Chondrocyte (in vitro differentiated cells): ENCODE results near the gene ZSCAN10. TPM values are rescaled to one million over a fixed set of nuclear protein-coding genes. Genes with fewer than 3 reads are reported as not detected.
"Not testable (repeated sequence)": the region's sequence is repeated elsewhere in the genome, so short reads cannot be mapped to it uniquely, and the experiment has no call there.

Experiments
- DNase-seq: peaks from one replicate; pipeline ENCODE4 v3.0.0; 2021; ENCODE audit warnings: mixed read lengths, low spot score
- H3K27ac Mint-ChIP-seq: one replicate; pipeline ENCODE4 v1.8.0; 2021; ENCODE audit warnings: mild to moderate bottlenecking, moderate library complexity, mixed read lengths; ENCODE audit not compliant: unreplicated experiment
- H3K27me3 Mint-ChIP-seq: 2 replicates; pipeline ENCODE4 v1.8.0; 2021; ENCODE audit warnings: low read depth, mixed read lengths
- H3K36me3 Mint-ChIP-seq: 2 replicates; pipeline ENCODE4 v1.8.0; 2021; ENCODE audit warnings: low read depth, mixed read lengths
- H3K4me1 Mint-ChIP-seq: 2 replicates; pipeline ENCODE4 v1.8.0; 2021; ENCODE audit warnings: low read depth, mild to moderate bottlenecking, mixed read lengths
- H3K4me3 Mint-ChIP-seq: one replicate; pipeline ENCODE4 v1.8.0; 2021; ENCODE audit warnings: mild to moderate bottlenecking, moderate library complexity, mixed read lengths; ENCODE audit not compliant: unreplicated experiment
- H3K9me3 Mint-ChIP-seq: 2 replicates; pipeline ENCODE4 v1.8.0; 2021; ENCODE audit warnings: low read depth, mixed read lengths
- total RNA-seq: library from RNA; stranded (reverse); gene quantifications from 3 replicates; pipeline ENCODE4 v1.2.1, GENCODE V29; 2021
- TF ChIP-seq, protein P1 (sequence below): fragments of 200-600 bp; sonication (generic); IDR thresholded peaks from 2 replicates; pipeline ENCODE4 v1.5.0; 2021; ENCODE audit warnings: antibody characterized with exemption, mild to moderate bottlenecking, moderate library complexity

Gene ZSCAN10
- total RNA-seq, 1 donor from 2014 or later = not detected

DNA sequence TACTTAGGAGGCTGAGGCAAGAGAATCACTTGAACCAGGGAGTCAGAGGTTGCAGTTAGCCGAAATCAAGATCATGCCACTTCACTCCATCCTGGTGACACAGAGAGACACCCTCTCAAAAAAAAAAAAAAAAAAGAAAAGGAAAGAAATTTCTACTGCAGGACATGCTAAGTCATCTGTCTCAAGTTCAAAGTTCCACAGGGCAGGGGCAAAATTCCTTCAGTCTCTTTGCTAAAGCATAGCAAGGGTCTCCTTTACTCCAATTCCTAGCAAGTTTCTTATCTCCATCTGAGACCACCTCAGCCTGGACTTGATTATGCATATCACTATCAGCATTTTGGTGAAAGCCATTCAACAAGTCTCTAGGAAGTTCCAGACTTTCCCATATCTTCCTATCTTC is 14.6 kb downstream of the ZSCAN10 start:
- H3K4me3 Mint-ChIP-seq = no peak overlapping the region
- H3K36me3 Mint-ChIP-seq = no peaks in the 10 kb centered on the region
- TF ChIP-seq, protein P1, sequence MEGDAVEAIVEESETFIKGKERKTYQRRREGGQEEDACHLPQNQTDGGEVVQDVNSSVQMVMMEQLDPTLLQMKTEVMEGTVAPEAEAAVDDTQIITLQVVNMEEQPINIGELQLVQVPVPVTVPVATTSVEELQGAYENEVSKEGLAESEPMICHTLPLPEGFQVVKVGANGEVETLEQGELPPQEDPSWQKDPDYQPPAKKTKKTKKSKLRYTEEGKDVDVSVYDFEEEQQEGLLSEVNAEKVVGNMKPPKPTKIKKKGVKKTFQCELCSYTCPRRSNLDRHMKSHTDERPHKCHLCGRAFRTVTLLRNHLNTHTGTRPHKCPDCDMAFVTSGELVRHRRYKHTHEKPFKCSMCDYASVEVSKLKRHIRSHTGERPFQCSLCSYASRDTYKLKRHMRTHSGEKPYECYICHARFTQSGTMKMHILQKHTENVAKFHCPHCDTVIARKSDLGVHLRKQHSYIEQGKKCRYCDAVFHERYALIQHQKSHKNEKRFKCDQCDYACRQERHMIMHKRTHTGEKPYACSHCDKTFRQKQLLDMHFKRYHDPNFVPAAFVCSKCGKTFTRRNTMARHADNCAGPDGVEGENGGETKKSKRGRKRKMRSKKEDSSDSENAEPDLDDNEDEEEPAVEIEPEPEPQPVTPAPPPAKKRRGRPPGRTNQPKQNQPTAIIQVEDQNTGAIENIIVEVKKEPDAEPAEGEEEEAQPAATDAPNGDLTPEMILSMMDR = no peak
- DNase-seq = no peak
- H3K9me3 Mint-ChIP-seq = no peaks in the 10 kb centered on the region
- no peak overlapping the region for H3K27ac Mint-ChIP-seq
- H3K27me3 Mint-ChIP-seq = peaks cover 16% of the 10 kb centered on the region
- peaks cover 9% of the 10 kb centered on the region for H3K4me1 Mint-ChIP-seq

GRCh38 chr16:3083408-3083807 is 15.7 kb downstream of the ZSCAN10 start:
- not testable (repeated sequence) for H3K36me3 Mint-ChIP-seq, DNase-seq, H3K27ac Mint-ChIP-seq, H3K4me3 Mint-ChIP-seq, H3K4me1 Mint-ChIP-seq, H3K9me3 Mint-ChIP-seq
- peaks cover 21% of the 10 kb centered on the region for H3K27me3 Mint-ChIP-seq

DNA sequence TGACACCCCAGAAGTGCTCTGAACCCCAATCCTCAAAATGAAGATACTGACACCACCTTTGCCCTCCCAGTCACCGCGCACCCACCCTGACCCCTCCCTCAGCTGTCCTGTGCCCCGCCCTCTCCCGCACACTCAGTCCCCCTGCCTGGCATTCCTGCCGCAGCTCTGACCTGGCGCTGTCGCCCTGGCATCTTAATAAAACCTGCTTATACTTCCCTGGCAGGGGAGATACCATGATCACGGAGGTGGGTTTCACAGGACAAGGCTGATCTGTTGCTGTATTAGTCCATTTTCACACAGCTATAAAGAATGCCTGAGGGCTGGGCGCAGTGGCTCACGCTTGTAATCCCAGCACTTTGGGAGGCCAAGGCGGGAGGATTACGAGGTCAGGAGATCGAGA is 17.1 kb downstream of the ZSCAN10 start:
- not testable (repeated sequence) for H3K27ac Mint-ChIP-seq, H3K36me3 Mint-ChIP-seq, H3K9me3 Mint-ChIP-seq, H3K4me3 Mint-ChIP-seq, H3K4me1 Mint-ChIP-seq, DNase-seq
- H3K27me3 Mint-ChIP-seq = peaks cover 24% of the 10 kb centered on the region

DNA sequence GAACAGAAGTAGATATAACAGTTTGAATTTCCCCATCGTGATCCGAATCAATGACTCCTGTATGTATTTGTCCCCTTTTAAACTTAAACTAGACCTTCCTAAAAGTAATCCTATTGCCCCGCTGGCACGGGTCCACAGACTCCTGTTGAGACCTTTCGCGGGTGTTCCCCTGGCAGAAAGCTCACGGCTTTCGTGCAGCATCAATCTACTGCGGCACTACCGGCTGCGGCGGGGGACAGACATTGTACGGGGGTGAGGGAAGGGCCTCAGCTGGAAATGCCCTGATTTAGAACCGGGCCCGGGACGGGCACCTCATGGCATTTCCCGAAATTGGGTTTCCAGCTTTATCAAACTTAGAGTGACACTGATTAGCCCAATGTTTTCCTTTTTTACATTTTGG is 19.1 kb downstream of the ZSCAN10 start:
- TF ChIP-seq, protein P1 = no peak
- no peak overlapping the region for H3K4me3 Mint-ChIP-seq
- H3K27ac Mint-ChIP-seq = no peak overlapping the region
- no peaks in the 10 kb centered on the region for H3K36me3 Mint-ChIP-seq
- H3K27me3 Mint-ChIP-seq = peaks cover 29% of the 10 kb centered on the region
- H3K9me3 Mint-ChIP-seq = no peaks in the 10 kb centered on the region
- no peaks in the 10 kb centered on the region for H3K4me1 Mint-ChIP-seq
- no peak for DNase-seq

- TF ChIP-seq, protein P1 = no peak
- no peak for DNase-seq
- H3K4me3 Mint-ChIP-seq = no peak overlapping the region
- peaks cover 1% of the 10 kb centered on the region for H3K36me3 Mint-ChIP-seq
- peaks cover 47% of the 10 kb centered on the region for H3K27me3 Mint-ChIP-seq
- H3K27ac Mint-ChIP-seq = no peak overlapping the region
- no peaks in the 10 kb centered on the region for H3K9me3 Mint-ChIP-seq
- H3K4me1 Mint-ChIP-seq = no peaks in the 10 kb centered on the region
These were observed 22.5 kb downstream of the ZSCAN10 start for GRCh38 chr16:3076577-3076976.

- H3K4me1 Mint-ChIP-seq, H3K4me3 Mint-ChIP-seq, H3K9me3 Mint-ChIP-seq, H3K27ac Mint-ChIP-seq, DNase-seq, H3K36me3 Mint-ChIP-seq: not testable (repeated sequence)
- peaks cover 47% of the 10 kb centered on the region for H3K27me3 Mint-ChIP-seq
These were observed 23.1 kb downstream of the ZSCAN10 start for GRCh38 chr16:3075946-3076345.

GRCh38 chr16:3075523-3075915 is 23.6 kb downstream of the ZSCAN10 start:
- Mint-ChIP-seq H3K36me3 (peaks cover 2% of the 10 kb centered on the region), H3K9me3 (no peaks in the 10 kb centered on the region), H3K27ac (no peak overlapping the region), H3K4me1 (no peaks in the 10 kb centered on the region), H3K4me3 (no peak overlapping the region), H3K27me3 (peaks cover 45% of the 10 kb centered on the region)
- TF ChIP-seq, protein P1 = no peak
- no peak for DNase-seq
